ENCODE results near the gene WWOX.

- TF ChIP-seq EZH2 (IDR thresholded peaks at IDR 0.05; ENCODE audit: insufficient read depth, low read length), result no peak
- TF ChIP-seq, protein P1, sequence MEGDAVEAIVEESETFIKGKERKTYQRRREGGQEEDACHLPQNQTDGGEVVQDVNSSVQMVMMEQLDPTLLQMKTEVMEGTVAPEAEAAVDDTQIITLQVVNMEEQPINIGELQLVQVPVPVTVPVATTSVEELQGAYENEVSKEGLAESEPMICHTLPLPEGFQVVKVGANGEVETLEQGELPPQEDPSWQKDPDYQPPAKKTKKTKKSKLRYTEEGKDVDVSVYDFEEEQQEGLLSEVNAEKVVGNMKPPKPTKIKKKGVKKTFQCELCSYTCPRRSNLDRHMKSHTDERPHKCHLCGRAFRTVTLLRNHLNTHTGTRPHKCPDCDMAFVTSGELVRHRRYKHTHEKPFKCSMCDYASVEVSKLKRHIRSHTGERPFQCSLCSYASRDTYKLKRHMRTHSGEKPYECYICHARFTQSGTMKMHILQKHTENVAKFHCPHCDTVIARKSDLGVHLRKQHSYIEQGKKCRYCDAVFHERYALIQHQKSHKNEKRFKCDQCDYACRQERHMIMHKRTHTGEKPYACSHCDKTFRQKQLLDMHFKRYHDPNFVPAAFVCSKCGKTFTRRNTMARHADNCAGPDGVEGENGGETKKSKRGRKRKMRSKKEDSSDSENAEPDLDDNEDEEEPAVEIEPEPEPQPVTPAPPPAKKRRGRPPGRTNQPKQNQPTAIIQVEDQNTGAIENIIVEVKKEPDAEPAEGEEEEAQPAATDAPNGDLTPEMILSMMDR (IDR thresholded peaks at IDR 0.05; ENCODE audit: insufficient read depth, low read depth, low read length), result no peak
These were observed 609.9 kb downstream of the WWOX start for GRCh38 chr16:78709137-78709884.
